LNCaP clone FGC (cell line): Measurements from ENCODE around the gene ICA1.

Experiments used
- DNase-seq: peaks from one replicate; pipeline ENCODE4 v3.0.0-alpha.2; 2011; ENCODE audit warnings: low read depth
- H3K4me3 ChIP-seq: 2 replicates; pipeline ENCODE4 v1.5.1; 2011; ENCODE audit warnings: mild to moderate bottlenecking, low read depth, low read length, control low read depth
- CTCF ChIP-seq: IDR thresholded peaks from 2 replicates; pipeline ENCODE4 v1.5.1; 2012; ENCODE audit warnings: mild to moderate bottlenecking; ENCODE audit not compliant: control insufficient read depth, insufficient read depth; ENCODE audit errors: extremely low read depth

Gene ICA1

GRCh38 chr7:8161364-8161828 is 100.6 kb downstream of the ICA1 start:
- no peak for TF ChIP-seq CTCF
- no peak for DNase-seq
- no peak overlapping the region for H3K4me3 ChIP-seq

GRCh38 chr7:8160779-8161345 is 101.1 kb downstream of the ICA1 start:
- H3K4me3 ChIP-seq: no peak overlapping the region
- TF ChIP-seq CTCF: no peak
- DNase-seq: no peak

- H3K4me3 ChIP-seq: no peak overlapping the region
- TF ChIP-seq CTCF: no peak
- DNase-seq: no peak
Observed at GRCh38 chr7:8160250-8160649, 101.7 kb downstream of the ICA1 start.

- DNase-seq: no peak
- no peak for TF ChIP-seq CTCF
- H3K4me3 ChIP-seq: no peak overlapping the region
Observed at GRCh38 chr7:8159595-8159994, 102.4 kb downstream of the ICA1 start.

GRCh38 chr7:8157296-8157695 is 104.7 kb downstream of the ICA1 start:
- no peak overlapping the region for H3K4me3 ChIP-seq
- no peak for DNase-seq
- no peak for TF ChIP-seq CTCF

GRCh38 chr7:8155836-8156235 is 106.1 kb downstream of the ICA1 start:
- no peak for DNase-seq
- TF ChIP-seq CTCF: no peak
- no peak overlapping the region for H3K4me3 ChIP-seq

- no peak overlapping the region for H3K4me3 ChIP-seq
- no peak for TF ChIP-seq CTCF
- no peak for DNase-seq
Observed at GRCh38 chr7:8154272-8154671, 107.7 kb downstream of the ICA1 start.
